Erythroblast (primary cell): ENCODE data around the gene MARCHF6.

ENCODE experiments used
- GATA1 ChIP-seq: IDR thresholded peaks from 2 replicates; pipeline ENCODE4 v1.6.1; 2011; ENCODE audit warnings: low read depth, mild to moderate bottlenecking, control low read depth, low read length, moderate library complexity
- POLR2A ChIP-seq: IDR thresholded peaks from 2 replicates; pipeline ENCODE4 v1.6.1; 2011; ENCODE audit warnings: mild to moderate bottlenecking, low read length

- TF ChIP-seq POLR2A: no peak
- no peak for TF ChIP-seq GATA1
Measured at GRCh38 chr5:10307206-10308148, 46.0 kb upstream of the MARCHF6 start, which contains the start of gene CMBL.
